ENCODE results near the gene NECAB2.

- no peak for TF ChIP-seq POLR2AphosphoS5 (IDR thresholded peaks at IDR 0.05; ENCODE audit: low read depth)
- TF ChIP-seq CTCF (conservative IDR thresholded peaks at IDR 0.05; ENCODE audit: low read depth in 2 of 2): no peak
- TF ChIP-seq EZH2 (IDR thresholded peaks at IDR 0.05; ENCODE audit: low read depth, unreplicated experiment): no peak
- no peak for TF ChIP-seq REST (IDR thresholded peaks at IDR 0.05; ENCODE audit: unreplicated experiment)
Observed at GRCh38 chr16:83974475-83974874, 6.4 kb downstream of the NECAB2 start.

Measured in GM23338 (cell line).